Measurements from ENCODE around the gene B3GALT6.
"Not testable (repeated sequence)": the region's sequence is repeated elsewhere in the genome, so short reads cannot be mapped to it uniquely, and the experiment has no call there.

The B3GALT6 gene

GRCh38 chr1:1241588-1242219, 9.7 kb downstream of the B3GALT6 start:
- H3K27ac ChIP-seq: no peak overlapping the region
- no peak for DNase-seq (ENCODE audit: low read depth, low spot score)

- DNase-seq (ENCODE audit: low read depth, low spot score): no peak
- no peak overlapping the region for H3K27ac ChIP-seq
Observed at GRCh38 chr1:1242461-1243265, 10.6 kb downstream of the B3GALT6 start.

GRCh38 chr1:1243266-1243660, 11.2 kb downstream of the B3GALT6 start:
- H3K27ac ChIP-seq: no peak overlapping the region
- DNase-seq (ENCODE audit: low read depth, low spot score): no peak

- DNase-seq (ENCODE audit: low read depth, low spot score): no peak
- H3K27ac ChIP-seq: no peak overlapping the region
Observed at GRCh38 chr1:1243807-1244191, 11.8 kb downstream of the B3GALT6 start.

- no peak overlapping the region for H3K27ac ChIP-seq
- no peak for DNase-seq (ENCODE audit: low read depth, low spot score)
Observed at GRCh38 chr1:1244192-1244811, 12.3 kb downstream of the B3GALT6 start.

GRCh38 chr1:1245178-1245816, 13.3 kb downstream of the B3GALT6 start:
- H3K27ac ChIP-seq: no peak overlapping the region
- DNase-seq (ENCODE audit: low read depth, low spot score): no peak

- DNase-seq (ENCODE audit: low read depth, low spot score): no peak
- H3K27ac ChIP-seq: no peak overlapping the region
Observed at GRCh38 chr1:1245817-1246576, 14.0 kb downstream of the B3GALT6 start.

- no peak within 1 kb of the TSS for H3K27ac ChIP-seq
- no peak for DNase-seq (ENCODE audit: low read depth, low spot score)
Observed at GRCh38 chr1:1246577-1247340, 14.7 kb downstream of the B3GALT6 start, which contains the start of gene C1QTNF12. Gene C1QTNF12 (minus strand): TSS chr1:1246722. CDS start chr1:1246690, 32 bp downstream.

- H3K27ac ChIP-seq: no peak overlapping the region
- no peak for DNase-seq (ENCODE audit: low read depth, low spot score)
Observed at GRCh38 chr1:1247341-1247913, 15.4 kb downstream of the B3GALT6 start.

- DNase-seq (ENCODE audit: low read depth, low spot score); H3K27ac ChIP-seq: not testable (repeated sequence)
Observed at GRCh38 chr1:1248009-1248913, 16.2 kb downstream of the B3GALT6 start.

- DNase-seq (ENCODE audit: low read depth, low spot score): peak; percentile 43
- H3K27ac ChIP-seq: peak overlapping the region; percentile 47
Observed at GRCh38 chr1:1250786-1251284, 18.8 kb downstream of the B3GALT6 start.

GRCh38 chr1:1253314-1253713, 21.3 kb downstream of the B3GALT6 start:
- no peak for DNase-seq (ENCODE audit: low read depth, low spot score)
- H3K27ac ChIP-seq: no peak overlapping the region

GRCh38 chr1:1253972-1254666, 22.1 kb downstream of the B3GALT6 start:
- H3K27ac ChIP-seq: no peak overlapping the region
- no peak for DNase-seq (ENCODE audit: low read depth, low spot score)

GRCh38 chr1:1254667-1254998, 22.6 kb downstream of the B3GALT6 start:
- no peak for DNase-seq (ENCODE audit: low read depth, low spot score)
- H3K27ac ChIP-seq: no peak overlapping the region

GRCh38 chr1:1255078-1255477, 23.0 kb downstream of the B3GALT6 start:
- DNase-seq (ENCODE audit: low read depth, low spot score): no peak
- no peak overlapping the region for H3K27ac ChIP-seq

- no peak for DNase-seq (ENCODE audit: low read depth, low spot score)
- no peak overlapping the region for H3K27ac ChIP-seq
Observed at GRCh38 chr1:1255611-1256010, 23.6 kb downstream of the B3GALT6 start.

Data from epithelial cell of prostate (primary cell).